Measurements from ENCODE around the gene MOB3B. TPM values are rescaled to one million over a fixed set of nuclear protein-coding genes. Genes with fewer than 3 reads are reported as not detected.

MOB3B gene
- total RNA-seq, 2 donors from 2014 or later = 4.3 to 6.0 TPM

DNA sequence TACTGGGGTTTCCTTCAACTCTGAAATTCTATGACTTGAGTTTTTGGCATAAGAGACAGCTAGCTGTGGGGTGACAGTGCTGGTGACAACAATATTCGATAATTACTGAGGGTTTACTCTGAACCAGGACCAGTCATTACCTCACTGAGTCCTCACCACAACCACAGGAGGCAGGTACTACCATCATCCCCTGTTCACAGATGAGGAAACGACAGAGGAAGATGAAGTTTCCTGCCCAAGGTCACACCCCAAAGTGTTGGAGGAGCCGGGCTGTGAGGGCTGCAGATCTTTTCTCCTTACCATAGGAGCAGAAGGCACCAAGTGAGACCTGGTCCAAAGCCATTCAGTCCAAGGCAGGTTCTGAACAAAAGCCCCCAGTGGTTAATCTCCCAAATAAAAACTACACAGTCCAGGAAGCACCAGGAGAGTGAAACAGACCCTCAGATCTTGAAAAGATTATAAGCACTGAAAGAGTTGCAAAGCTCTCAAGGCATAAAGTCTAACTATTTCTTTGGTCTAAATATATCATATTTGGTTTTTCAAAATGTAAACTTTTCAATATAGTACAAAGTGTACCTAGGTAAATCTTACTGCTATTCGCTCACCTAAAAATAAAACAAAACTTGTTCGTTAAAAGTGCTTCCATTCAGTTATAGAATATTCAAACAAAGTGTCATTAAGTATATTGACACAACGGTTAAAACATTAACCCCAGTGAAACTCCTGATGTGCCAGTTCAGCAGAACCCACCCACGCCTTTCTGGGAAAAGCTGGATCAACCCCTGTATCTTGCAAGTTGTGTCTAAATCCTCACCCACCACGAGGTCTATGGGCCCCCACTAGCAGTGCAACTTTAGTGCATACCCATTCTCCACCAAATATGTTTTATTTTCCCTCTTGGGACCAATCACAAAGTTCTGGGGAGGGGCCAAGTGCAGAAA, 150.0 kb downstream of the MOB3B start:
- WGBS, 2 donors = 12 to 18% methylated on average over 8 of the region's 8 CpGs
- H3K9me3 ChIP-seq = no peaks in the 10 kb centered on the region
- peaks cover 69% of the 10 kb centered on the region for H3K4me1 ChIP-seq
- ATAC-seq (peak; percentile 83), DNase-seq (peak; percentile 42 to 67 (median 53))
- H3K4me3 ChIP-seq = no peak overlapping the region
- peak overlapping the region; percentile 63 to 80 (median 74) for H3K27ac ChIP-seq
- no peaks in the 10 kb centered on the region for H3K27me3 ChIP-seq
- no peaks in the 10 kb centered on the region for H3K36me3 ChIP-seq (replicated peaks in 1 of 2; ENCODE audit: insufficient read depth in 1 of 2, low read depth in 2 of 2)
- TF ChIP-seq POLR2A (IDR thresholded peaks at IDR 0.05) = no peak
- TF ChIP-seq, protein P1, sequence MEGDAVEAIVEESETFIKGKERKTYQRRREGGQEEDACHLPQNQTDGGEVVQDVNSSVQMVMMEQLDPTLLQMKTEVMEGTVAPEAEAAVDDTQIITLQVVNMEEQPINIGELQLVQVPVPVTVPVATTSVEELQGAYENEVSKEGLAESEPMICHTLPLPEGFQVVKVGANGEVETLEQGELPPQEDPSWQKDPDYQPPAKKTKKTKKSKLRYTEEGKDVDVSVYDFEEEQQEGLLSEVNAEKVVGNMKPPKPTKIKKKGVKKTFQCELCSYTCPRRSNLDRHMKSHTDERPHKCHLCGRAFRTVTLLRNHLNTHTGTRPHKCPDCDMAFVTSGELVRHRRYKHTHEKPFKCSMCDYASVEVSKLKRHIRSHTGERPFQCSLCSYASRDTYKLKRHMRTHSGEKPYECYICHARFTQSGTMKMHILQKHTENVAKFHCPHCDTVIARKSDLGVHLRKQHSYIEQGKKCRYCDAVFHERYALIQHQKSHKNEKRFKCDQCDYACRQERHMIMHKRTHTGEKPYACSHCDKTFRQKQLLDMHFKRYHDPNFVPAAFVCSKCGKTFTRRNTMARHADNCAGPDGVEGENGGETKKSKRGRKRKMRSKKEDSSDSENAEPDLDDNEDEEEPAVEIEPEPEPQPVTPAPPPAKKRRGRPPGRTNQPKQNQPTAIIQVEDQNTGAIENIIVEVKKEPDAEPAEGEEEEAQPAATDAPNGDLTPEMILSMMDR (IDR thresholded peaks at IDR 0.05) = no peak
- intact Hi-C loops (cut with DNase I) = no loop called here

DNA sequence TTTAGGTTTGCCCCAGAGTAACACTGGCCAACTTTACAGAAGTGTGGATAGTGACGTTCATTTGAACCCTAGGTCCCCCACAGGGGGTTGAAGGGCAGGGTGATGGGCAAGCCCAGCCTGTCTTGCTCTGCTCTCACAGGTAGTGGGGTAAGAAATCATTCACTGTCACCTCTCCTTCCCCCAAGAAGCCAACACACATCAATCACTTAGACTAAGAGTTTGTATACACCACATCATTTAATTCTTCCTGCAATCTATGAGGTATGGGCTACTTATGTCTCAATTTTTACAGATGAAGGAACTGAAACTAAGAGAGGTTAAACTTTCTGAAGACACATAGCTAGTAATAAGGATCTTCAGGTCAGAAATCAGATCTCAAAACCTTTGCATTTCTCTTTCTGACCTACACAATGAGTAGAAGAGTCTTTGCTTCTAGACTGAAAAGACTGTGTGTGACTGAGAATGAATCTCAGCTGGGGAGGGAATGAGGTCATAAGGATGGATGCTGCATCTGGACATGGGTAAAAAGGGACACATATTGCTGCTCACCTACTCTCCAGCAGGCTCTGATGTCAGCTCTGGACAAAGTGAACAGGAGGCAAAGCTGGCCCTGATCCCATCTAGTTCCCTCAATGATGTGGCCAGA, 151.7 kb downstream of the MOB3B start:
- ATAC-seq (no peak), DNase-seq (peak in 2 of 4 donors; percentile 20 to 34)
- Histone ChIP-seq H3K27ac (peak overlapping the region in 2 of 4 donors; percentile 26 to 77), H3K9me3 (no peaks in the 10 kb centered on the region), H3K36me3 (replicated peaks in 1 of 2; ENCODE audit: insufficient read depth in 1 of 2, low read depth in 2 of 2) (no peaks in the 10 kb centered on the region), H3K27me3 (no peaks in the 10 kb centered on the region), H3K4me3 (no peak overlapping the region), H3K4me1 (peaks cover 68% of the 10 kb centered on the region)
- intact Hi-C loops (cut with DNase I) = no loop called here
- WGBS, 2 donors = 50 to 63% methylated on average over 1 of the region's 1 CpG
- TF ChIP-seq, protein P1 (IDR thresholded peaks at IDR 0.05) = no peak
- no peak for TF ChIP-seq POLR2A (IDR thresholded peaks at IDR 0.05)

DNA sequence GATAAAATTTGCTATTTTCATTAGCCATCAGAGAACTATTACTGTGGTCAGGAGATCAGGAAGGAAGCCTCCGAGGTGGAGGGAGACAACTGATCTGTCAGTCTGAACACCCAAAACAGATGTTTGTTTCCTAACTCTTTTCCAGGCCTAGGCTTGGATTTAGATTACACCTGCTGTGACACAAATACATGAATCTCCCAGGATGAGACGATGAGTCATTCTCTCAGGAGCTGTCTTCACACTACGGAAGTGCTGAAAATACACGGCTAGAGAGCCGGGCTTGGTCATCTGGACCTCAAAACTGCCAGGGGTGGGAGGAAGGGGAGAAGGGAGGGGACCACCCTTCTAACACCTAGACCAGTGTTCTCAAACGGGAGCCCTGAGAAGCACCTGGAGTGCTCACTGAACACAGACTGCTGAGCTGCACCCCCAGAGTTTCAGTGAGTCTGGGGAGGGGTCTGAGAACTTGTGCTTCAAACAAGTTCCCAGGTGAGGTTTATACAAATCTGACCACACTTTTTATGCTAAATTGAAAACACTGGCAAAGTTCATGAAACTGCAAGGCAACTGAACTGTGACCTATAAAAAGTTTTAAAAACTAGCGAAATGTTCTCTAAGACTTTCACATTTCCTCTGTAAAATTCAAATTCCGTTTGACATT, 152.3 kb downstream of the MOB3B start:
- H3K27ac ChIP-seq = no peak overlapping the region
- TF ChIP-seq POLR2A (IDR thresholded peaks at IDR 0.05) = no peak
- TF ChIP-seq, protein P1 (IDR thresholded peaks at IDR 0.05) = no peak
- H3K27me3 ChIP-seq = no peaks in the 10 kb centered on the region
- peaks cover 68% of the 10 kb centered on the region for H3K4me1 ChIP-seq
- WGBS, 2 donors = 83 to 84% methylated on average over 8 of the region's 8 CpGs
- H3K9me3 ChIP-seq = no peaks in the 10 kb centered on the region
- DNase-seq (no peak), ATAC-seq (no peak)
- intact Hi-C loops (cut with DNase I) = no loop called here
- no peak overlapping the region for H3K4me3 ChIP-seq
- no peaks in the 10 kb centered on the region for H3K36me3 ChIP-seq (replicated peaks in 1 of 2; ENCODE audit: insufficient read depth in 1 of 2, low read depth in 2 of 2)

DNA sequence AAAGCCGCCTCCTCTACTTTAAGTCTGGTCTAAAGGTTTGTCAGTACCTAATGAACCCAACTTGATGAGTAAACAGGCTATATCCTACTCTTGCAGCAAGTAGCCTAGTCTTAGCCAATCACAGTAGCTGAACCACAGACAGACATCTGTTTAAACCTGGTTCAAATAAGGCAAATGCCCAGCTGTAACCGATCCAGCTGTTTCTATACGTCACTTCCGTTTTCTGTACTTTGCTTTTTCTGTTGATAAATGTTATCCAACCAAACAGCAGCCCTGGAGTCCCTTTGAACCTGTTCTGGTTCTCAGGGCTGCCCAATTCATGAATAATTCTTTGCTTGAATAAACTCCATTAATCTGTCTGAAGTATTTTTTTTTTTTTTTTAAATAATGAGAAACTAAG, 155.8 kb downstream of the MOB3B start:
- H3K4me3 ChIP-seq = no peak overlapping the region
- 55 to 60% methylated on average over 4 of the region's 4 CpGs for WGBS, 2 donors
- H3K27me3 ChIP-seq = no peaks in the 10 kb centered on the region
- H3K27ac ChIP-seq = no peak overlapping the region
- no peaks in the 10 kb centered on the region for H3K9me3 ChIP-seq
- TF ChIP-seq POLR2A (IDR thresholded peaks at IDR 0.05) = no peak
- TF ChIP-seq, protein P1 (IDR thresholded peaks at IDR 0.05) = no peak
- intact Hi-C loops (cut with DNase I) = no loop called here
- DNase-seq (peak in 1 of 4 donors; percentile 32), ATAC-seq (no peak)
- peaks cover 57% of the 10 kb centered on the region for H3K4me1 ChIP-seq
- H3K36me3 ChIP-seq (replicated peaks in 1 of 2; ENCODE audit: insufficient read depth in 1 of 2, low read depth in 2 of 2) = no peaks in the 10 kb centered on the region
